ENCODE data around the gene CATSPER2. TPM values are rescaled to one million over a fixed set of nuclear protein-coding genes. Genes with fewer than 3 reads are reported as not detected.
A peak's percentile ranks its signal among the peaks of the same experiment; 100 is the strongest.
"Not testable (repeated sequence)": the region's sequence is repeated elsewhere in the genome, so short reads cannot be mapped to it uniquely, and the experiment has no call there.

The CATSPER2 gene
- total and polyA plus RNA-seq, 2 donors from 2014 or later: 1.9 to 6.5 TPM

DNA sequence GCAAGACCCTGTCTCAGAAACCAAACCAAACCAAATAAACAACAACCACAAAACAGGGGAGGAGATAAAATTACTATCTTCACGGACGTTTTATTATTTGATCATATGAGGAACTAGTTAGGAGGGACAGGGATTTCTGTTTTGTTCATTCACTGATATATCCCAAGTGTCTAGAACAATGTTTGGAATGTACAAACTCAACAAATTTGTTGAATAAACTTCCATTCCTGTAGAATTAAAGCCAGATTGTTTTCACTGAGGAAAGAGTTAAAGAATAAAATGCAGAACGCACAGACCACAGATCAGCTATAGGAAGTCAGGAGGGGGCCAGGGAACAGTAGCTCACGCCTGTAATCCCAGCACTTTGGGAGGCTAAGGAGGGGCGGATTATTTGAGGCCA, 23.5 kb downstream of the CATSPER2 start:
- Histone ChIP-seq H3K9ac (ENCODE audit: low read length in 3 of 3) (no peak overlapping the region), H3K27me3 (ENCODE audit: control insufficient read depth, insufficient read depth, low read length) (no peaks in the 10 kb centered on the region), H3K36me3 (ENCODE audit: control insufficient read depth in 2 of 3, insufficient read depth in 3 of 3, low read length in 3 of 3) (no peaks in the 10 kb centered on the region), H3K4me3 (ENCODE audit: low read length in 3 of 3) (no peak overlapping the region), H3K27ac (ENCODE audit: low read depth in 2 of 2, low read length in 2 of 2) (no peak overlapping the region), H3K9me3 (ENCODE audit: control insufficient read depth in 2 of 3, insufficient read depth in 1 of 3, low read length in 3 of 3) (no peaks in the 10 kb centered on the region), H3K4me1 (ENCODE audit: control insufficient read depth in 2 of 3, insufficient read depth in 2 of 3, low read depth in 1 of 3, low read length in 3 of 3) (no peaks in the 10 kb centered on the region)
- TF ChIP-seq, protein P1, sequence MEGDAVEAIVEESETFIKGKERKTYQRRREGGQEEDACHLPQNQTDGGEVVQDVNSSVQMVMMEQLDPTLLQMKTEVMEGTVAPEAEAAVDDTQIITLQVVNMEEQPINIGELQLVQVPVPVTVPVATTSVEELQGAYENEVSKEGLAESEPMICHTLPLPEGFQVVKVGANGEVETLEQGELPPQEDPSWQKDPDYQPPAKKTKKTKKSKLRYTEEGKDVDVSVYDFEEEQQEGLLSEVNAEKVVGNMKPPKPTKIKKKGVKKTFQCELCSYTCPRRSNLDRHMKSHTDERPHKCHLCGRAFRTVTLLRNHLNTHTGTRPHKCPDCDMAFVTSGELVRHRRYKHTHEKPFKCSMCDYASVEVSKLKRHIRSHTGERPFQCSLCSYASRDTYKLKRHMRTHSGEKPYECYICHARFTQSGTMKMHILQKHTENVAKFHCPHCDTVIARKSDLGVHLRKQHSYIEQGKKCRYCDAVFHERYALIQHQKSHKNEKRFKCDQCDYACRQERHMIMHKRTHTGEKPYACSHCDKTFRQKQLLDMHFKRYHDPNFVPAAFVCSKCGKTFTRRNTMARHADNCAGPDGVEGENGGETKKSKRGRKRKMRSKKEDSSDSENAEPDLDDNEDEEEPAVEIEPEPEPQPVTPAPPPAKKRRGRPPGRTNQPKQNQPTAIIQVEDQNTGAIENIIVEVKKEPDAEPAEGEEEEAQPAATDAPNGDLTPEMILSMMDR (IDR thresholded peaks at IDR 0.05; ENCODE audit: borderline replicate concordance, extremely low read depth, insufficient read depth): no peak
- DNase-seq (peak in 1 of 5 donors; percentile 3), FAIRE-seq (no peak)
- intact Hi-C loops (cut with DNase I): no loop called here

DNA sequence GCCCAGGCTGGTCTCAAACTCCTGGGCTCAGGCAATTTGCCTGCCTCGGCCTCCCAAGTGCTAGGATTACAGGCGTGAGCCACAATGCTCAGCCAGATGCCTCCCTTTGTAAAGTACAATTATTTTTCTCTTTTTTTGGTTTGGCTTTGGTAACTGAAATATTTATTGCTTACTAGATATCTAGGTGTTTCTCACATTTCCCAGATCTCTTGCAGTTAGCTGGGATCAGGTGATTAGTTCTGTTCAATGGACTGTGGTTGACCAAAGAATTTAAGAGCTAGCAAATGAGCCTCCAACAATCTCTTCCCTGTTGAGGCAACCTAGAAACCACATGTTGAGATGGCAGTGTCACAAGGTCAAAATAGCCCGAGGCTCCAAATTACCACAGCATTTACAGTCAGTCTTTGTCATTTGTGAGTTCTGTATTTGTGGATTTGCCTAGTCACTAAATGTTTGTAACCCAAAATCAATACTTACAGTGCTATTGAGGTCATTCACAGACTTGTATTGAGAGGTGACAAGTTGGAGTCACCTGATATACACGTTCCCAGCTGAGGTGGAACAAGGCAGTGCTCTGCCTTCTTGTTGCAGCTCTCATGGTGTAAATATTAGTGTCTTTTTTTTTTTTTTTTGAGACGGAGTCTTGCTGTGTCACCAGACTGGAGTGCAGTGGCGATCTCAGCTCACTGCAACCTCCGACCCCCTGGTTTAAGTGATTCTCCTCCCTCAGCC, 26.4 kb downstream of the CATSPER2 start:
- FAIRE-seq: not testable (repeated sequence)

DNA sequence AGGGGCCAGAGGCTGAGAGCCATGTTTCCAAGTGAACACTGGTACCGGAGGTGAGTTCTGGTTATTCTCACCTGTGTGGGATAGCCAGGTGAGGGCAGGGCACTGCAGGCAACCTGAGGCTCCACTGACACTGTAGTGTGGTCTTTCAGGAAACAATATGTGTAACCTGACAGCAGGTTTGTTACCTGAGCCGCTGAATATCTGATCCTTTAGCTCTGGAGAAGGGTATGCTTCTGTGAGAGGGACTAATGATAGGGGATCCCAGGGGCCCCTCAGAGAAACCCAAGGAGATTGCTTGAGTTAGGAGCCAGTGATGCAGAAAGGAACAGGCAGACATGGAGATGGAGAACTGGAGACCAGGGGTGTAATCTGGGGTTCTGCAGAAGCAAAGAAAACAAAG, 29.9 kb downstream of the CATSPER2 start, which contains the start of gene STRC:
Gene STRC (minus strand): TSS at position 101 of the 400 bp plus-strand sequence. CDS start 78 bp downstream, at position 23.
- H3K36me3 ChIP-seq (ENCODE audit: control insufficient read depth in 2 of 3, insufficient read depth in 3 of 3, low read length in 3 of 3); H3K27ac ChIP-seq (ENCODE audit: low read depth in 2 of 2, low read length in 2 of 2); H3K9me3 ChIP-seq (ENCODE audit: control insufficient read depth in 2 of 3, insufficient read depth in 1 of 3, low read length in 3 of 3); intact Hi-C loops (cut with DNase I); FAIRE-seq; H3K4me3 ChIP-seq (ENCODE audit: low read length in 3 of 3); DNase-seq; H3K4me1 ChIP-seq (ENCODE audit: control insufficient read depth in 2 of 3, insufficient read depth in 2 of 3, low read depth in 1 of 3, low read length in 3 of 3); H3K9ac ChIP-seq (ENCODE audit: low read length in 3 of 3); H3K27me3 ChIP-seq (ENCODE audit: control insufficient read depth, insufficient read depth, low read length): not testable (repeated sequence)

More for the DNA sequence above, 26.4 kb downstream of the CATSPER2 start:
- H3K4me3 ChIP-seq (ENCODE audit: low read length in 3 of 3); H3K27me3 ChIP-seq (ENCODE audit: control insufficient read depth, insufficient read depth, low read length); H3K4me1 ChIP-seq (ENCODE audit: control insufficient read depth in 2 of 3, insufficient read depth in 2 of 3, low read depth in 1 of 3, low read length in 3 of 3); DNase-seq; intact Hi-C loops (cut with DNase I); H3K9ac ChIP-seq (ENCODE audit: low read length in 3 of 3); H3K27ac ChIP-seq (ENCODE audit: low read depth in 2 of 2, low read length in 2 of 2); H3K9me3 ChIP-seq (ENCODE audit: control insufficient read depth in 2 of 3, insufficient read depth in 1 of 3, low read length in 3 of 3); H3K36me3 ChIP-seq (ENCODE audit: control insufficient read depth in 2 of 3, insufficient read depth in 3 of 3, low read length in 3 of 3): not testable (repeated sequence)

DNA sequence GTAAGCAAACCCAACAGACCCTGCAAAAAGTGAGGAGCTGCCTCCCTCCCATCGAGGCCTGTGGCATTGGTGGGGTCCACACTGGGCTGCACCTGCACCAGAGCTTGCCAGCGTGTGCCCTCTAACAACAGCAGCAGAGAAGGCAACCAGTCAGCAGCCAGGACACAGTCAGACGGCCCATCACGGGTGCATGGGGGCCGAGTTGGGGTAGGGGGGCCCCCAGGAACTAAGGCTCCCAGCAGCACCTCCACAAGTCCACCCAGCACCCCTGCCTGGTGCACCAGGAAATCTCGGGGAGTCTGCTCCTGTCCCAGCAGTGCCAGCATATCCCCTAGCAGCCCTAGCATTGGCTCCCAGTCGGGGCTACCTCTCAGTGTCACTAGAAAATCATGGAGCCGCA, 30.9 kb downstream of the CATSPER2 start:
- H3K27ac ChIP-seq (ENCODE audit: low read depth in 2 of 2, low read length in 2 of 2); H3K27me3 ChIP-seq (ENCODE audit: control insufficient read depth, insufficient read depth, low read length); FAIRE-seq; H3K9me3 ChIP-seq (ENCODE audit: control insufficient read depth in 2 of 3, insufficient read depth in 1 of 3, low read length in 3 of 3); H3K4me1 ChIP-seq (ENCODE audit: control insufficient read depth in 2 of 3, insufficient read depth in 2 of 3, low read depth in 1 of 3, low read length in 3 of 3); intact Hi-C loops (cut with DNase I); H3K9ac ChIP-seq (ENCODE audit: low read length in 3 of 3); H3K36me3 ChIP-seq (ENCODE audit: control insufficient read depth in 2 of 3, insufficient read depth in 3 of 3, low read length in 3 of 3); DNase-seq; H3K4me3 ChIP-seq (ENCODE audit: low read length in 3 of 3): not testable (repeated sequence)

DNA sequence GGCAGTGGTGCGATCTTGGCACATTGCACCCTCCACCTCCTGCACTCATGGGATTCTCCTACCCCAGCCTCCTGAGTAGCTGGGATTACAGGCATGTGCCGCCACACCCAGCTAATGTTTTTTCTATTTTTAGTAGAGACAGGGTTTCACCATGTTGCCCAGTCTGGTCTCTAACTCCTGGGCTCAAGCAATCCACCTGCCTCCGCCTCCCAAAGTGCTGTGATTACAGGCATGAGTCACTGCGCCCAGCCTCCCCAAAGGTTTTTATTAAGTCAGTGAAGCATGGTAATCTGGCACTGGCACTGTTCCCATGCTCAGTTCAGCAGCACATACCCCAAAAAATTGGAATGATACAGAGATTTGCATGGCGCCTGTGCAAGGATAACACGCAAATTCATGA, 46.4 kb downstream of the CATSPER2 start:
- H3K27me3 ChIP-seq (ENCODE audit: control insufficient read depth, insufficient read depth, low read length); H3K9me3 ChIP-seq (ENCODE audit: control insufficient read depth in 2 of 3, insufficient read depth in 1 of 3, low read length in 3 of 3); H3K4me3 ChIP-seq (ENCODE audit: low read length in 3 of 3); intact Hi-C loops (cut with DNase I); H3K4me1 ChIP-seq (ENCODE audit: control insufficient read depth in 2 of 3, insufficient read depth in 2 of 3, low read depth in 1 of 3, low read length in 3 of 3); H3K9ac ChIP-seq (ENCODE audit: low read length in 3 of 3); H3K27ac ChIP-seq (ENCODE audit: low read depth in 2 of 2, low read length in 2 of 2); FAIRE-seq; H3K36me3 ChIP-seq (ENCODE audit: control insufficient read depth in 2 of 3, insufficient read depth in 3 of 3, low read length in 3 of 3): not testable (repeated sequence)
- DNase-seq: peak in 1 of 5 donors; percentile 77

DNA sequence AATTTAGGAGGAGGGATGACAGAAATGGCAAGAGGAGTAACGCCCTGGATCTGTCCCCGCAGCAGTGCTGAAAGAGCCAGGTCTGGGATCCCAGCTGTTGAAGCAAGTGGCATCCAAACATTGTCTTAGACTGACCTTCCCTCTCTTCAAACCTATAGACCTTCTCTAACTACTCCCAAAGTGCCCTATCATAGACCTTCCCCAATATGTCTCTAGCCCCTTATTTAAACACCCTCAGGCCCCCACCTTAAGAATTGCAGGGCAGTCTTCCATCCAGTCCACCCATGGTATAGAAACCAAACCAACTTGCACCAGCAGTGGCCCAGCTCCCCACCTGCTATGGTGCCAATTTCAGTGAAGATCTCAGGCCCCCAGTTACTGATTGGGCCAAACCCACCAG, 48.4 kb downstream of the CATSPER2 start:
- H3K36me3 ChIP-seq (ENCODE audit: control insufficient read depth in 2 of 3, insufficient read depth in 3 of 3, low read length in 3 of 3); H3K4me3 ChIP-seq (ENCODE audit: low read length in 3 of 3); FAIRE-seq; H3K9ac ChIP-seq (ENCODE audit: low read length in 3 of 3); H3K27me3 ChIP-seq (ENCODE audit: control insufficient read depth, insufficient read depth, low read length); H3K27ac ChIP-seq (ENCODE audit: low read depth in 2 of 2, low read length in 2 of 2); DNase-seq; H3K9me3 ChIP-seq (ENCODE audit: control insufficient read depth in 2 of 3, insufficient read depth in 1 of 3, low read length in 3 of 3); H3K4me1 ChIP-seq (ENCODE audit: control insufficient read depth in 2 of 3, insufficient read depth in 2 of 3, low read depth in 1 of 3, low read length in 3 of 3); intact Hi-C loops (cut with DNase I): not testable (repeated sequence)

DNA sequence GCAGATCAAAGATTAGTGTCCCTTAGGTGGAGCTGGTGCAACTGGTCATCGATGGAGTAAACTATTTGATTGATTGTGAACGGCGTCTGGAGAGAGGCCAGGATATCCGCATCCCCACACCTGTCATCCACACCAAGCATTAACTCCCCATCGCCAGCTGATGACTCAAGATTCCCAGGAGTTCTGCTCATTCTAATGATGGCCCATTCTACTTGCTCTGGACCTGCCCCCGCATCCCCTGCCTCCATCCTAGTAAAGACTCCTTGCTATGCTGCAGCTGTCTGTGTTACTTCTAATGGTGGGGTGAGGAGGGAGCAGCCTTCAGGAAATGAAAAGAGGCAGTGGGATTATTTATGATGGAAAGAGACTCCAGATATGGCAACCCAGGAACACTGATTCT, 49.5 kb downstream of the CATSPER2 start:
- H3K36me3 ChIP-seq (ENCODE audit: control insufficient read depth in 2 of 3, insufficient read depth in 3 of 3, low read length in 3 of 3); FAIRE-seq; H3K27me3 ChIP-seq (ENCODE audit: control insufficient read depth, insufficient read depth, low read length); DNase-seq; H3K4me3 ChIP-seq (ENCODE audit: low read length in 3 of 3); H3K9ac ChIP-seq (ENCODE audit: low read length in 3 of 3); H3K4me1 ChIP-seq (ENCODE audit: control insufficient read depth in 2 of 3, insufficient read depth in 2 of 3, low read depth in 1 of 3, low read length in 3 of 3); H3K27ac ChIP-seq (ENCODE audit: low read depth in 2 of 2, low read length in 2 of 2); intact Hi-C loops (cut with DNase I); H3K9me3 ChIP-seq (ENCODE audit: control insufficient read depth in 2 of 3, insufficient read depth in 1 of 3, low read length in 3 of 3): not testable (repeated sequence)
